Loucy (cell line): ENCODE results near the gene WASF2.

Experiments
- H2AFZ ChIP-seq: fragments of 200-600 bp; sonication (generic); 2 replicates; pipeline ENCODE4 v1.6.0; 2016; ENCODE audit warnings: antibody characterized with exemption, mild to moderate bottlenecking, low read length, moderate library complexity
- H3F3A ChIP-seq: fragments of 200-600 bp; 2 replicates; pipeline ENCODE4 v1.6.0; 2016; ENCODE audit warnings: antibody characterized with exemption, low read depth, mild to moderate bottlenecking
- H3K27me3 ChIP-seq: fragments of 200-600 bp; sonication (generic); 2 replicates; pipeline ENCODE4 v1.6.1; 2014; ENCODE audit warnings: low read length, mild to moderate bottlenecking; ENCODE audit not compliant: insufficient read depth, poor library complexity, severe bottlenecking
- H3K36me3 ChIP-seq: fragments of 200-600 bp; sonication (generic); 2 replicates; pipeline ENCODE4 v1.6.1; 2016; ENCODE audit warnings: low read length; ENCODE audit not compliant: insufficient read depth
- H3K4me1 ChIP-seq: fragments of 200-600 bp; sonication (generic); 2 replicates; pipeline ENCODE4 v1.5.1; 2014; ENCODE audit warnings: low read length, mild to moderate bottlenecking; ENCODE audit not compliant: insufficient read depth, poor library complexity, severe bottlenecking
- H3K4me2 ChIP-seq: fragments of 200-600 bp; sonication (generic); 2 replicates; pipeline ENCODE4 v1.6.0; 2014; ENCODE audit warnings: antibody characterized with exemption, low read length, low read depth, mild to moderate bottlenecking; ENCODE audit not compliant: poor library complexity, severe bottlenecking
- H3K4me3 ChIP-seq: fragments of 200-600 bp; sonication (generic); 2 replicates; pipeline ENCODE4 v1.5.1; 2014; ENCODE audit warnings: low read length, mild to moderate bottlenecking, mixed read lengths; ENCODE audit not compliant: poor library complexity, severe bottlenecking
- H3K79me2 ChIP-seq: fragments of 200-600 bp; sonication (generic); 2 replicates; pipeline ENCODE4 v1.6.1; 2014; ENCODE audit warnings: low read length; ENCODE audit not compliant: insufficient read depth
- H3K9ac ChIP-seq: fragments of 200-600 bp; sonication (generic); 2 replicates; pipeline ENCODE4 v1.6.0; 2014; ENCODE audit warnings: mild to moderate bottlenecking, low read depth, low read length, moderate library complexity; ENCODE audit not compliant: poor library complexity, severe bottlenecking
- H3K9me2 ChIP-seq: fragments of 200-600 bp; sonication (generic); replicated peaks from 2 replicates; pipeline ENCODE4 v1.6.1; 2016; ENCODE audit warnings: low read depth, low read length, mixed read lengths
- H3K9me3 ChIP-seq: fragments of 200-600 bp; sonication (generic); 2 replicates; pipeline ENCODE4 v1.6.1; 2014; ENCODE audit warnings: mild to moderate bottlenecking, antibody characterized with exemption, low read length, low read depth; ENCODE audit not compliant: insufficient read depth
- H4K20me1 ChIP-seq: fragments of 200-600 bp; sonication (generic); 2 replicates; pipeline ENCODE4 v1.6.0; 2014; ENCODE audit warnings: antibody characterized with exemption, low read length, mild to moderate bottlenecking; ENCODE audit not compliant: insufficient read depth, poor library complexity, severe bottlenecking
- CTCF ChIP-seq: fragments of 200-600 bp; sonication (generic); conservative IDR thresholded peaks from 2 replicates; pipeline ENCODE4 v1.5.1; 2014; ENCODE audit warnings: mild to moderate bottlenecking, antibody characterized with exemption, low read length
- EZH2phosphoT487 ChIP-seq: fragments of 200-600 bp; IDR thresholded peaks from 2 replicates; pipeline ENCODE4 v1.6.1; 2018; ENCODE audit warnings: antibody characterized with exemption, mild to moderate bottlenecking, moderate library complexity, borderline replicate concordance

The WASF2 gene

GRCh38 chr1:27427329-27427728 is 62.6 kb downstream of the WASF2 start:
- H2AFZ ChIP-seq: no peak overlapping the region
- no peaks in the 10 kb centered on the region for H3K9me2 ChIP-seq
- H3K9ac ChIP-seq: peak overlapping the region; percentile 74
- H3K36me3 ChIP-seq: peaks cover 27% of the 10 kb centered on the region; the same call in 1 of the 2 replicates
- H3K4me2 ChIP-seq: peak overlapping the region; percentile 80
- no peaks in the 10 kb centered on the region for H4K20me1 ChIP-seq
- H3K79me2 ChIP-seq: peaks cover 83% of the 10 kb centered on the region
- H3K4me3 ChIP-seq: peak overlapping the region; percentile 62
- H3F3A ChIP-seq: peaks cover 21% of the 10 kb centered on the region
- H3K9me3 ChIP-seq: no peaks in the 10 kb centered on the region
- H3K27me3 ChIP-seq: no peaks in the 10 kb centered on the region
- peaks cover 86% of the 10 kb centered on the region for H3K4me1 ChIP-seq
- TF ChIP-seq CTCF (no peak), EZH2phosphoT487 (no peak)

- Histone ChIP-seq H3K36me3 (peaks cover 35% of the 10 kb centered on the region; the same call in 1 of the 2 replicates), H3K4me3 (no peak overlapping the region), H2AFZ (no peak overlapping the region), H4K20me1 (no peaks in the 10 kb centered on the region), H3K27me3 (no peaks in the 10 kb centered on the region), H3K79me2 (peaks cover 78% of the 10 kb centered on the region), H3K9me2 (no peaks in the 10 kb centered on the region), H3K4me1 (peaks cover 64% of the 10 kb centered on the region), H3K4me2 (peak overlapping the region; percentile 10), H3F3A (peaks cover 14% of the 10 kb centered on the region), H3K9me3 (no peaks in the 10 kb centered on the region), H3K9ac (peak overlapping the region; percentile 31)
- TF ChIP-seq CTCF (no peak), EZH2phosphoT487 (no peak)
These were observed 66.3 kb downstream of the WASF2 start for GRCh38 chr1:27423709-27424108.

- H4K20me1 ChIP-seq: no peaks in the 10 kb centered on the region
- H3K27me3 ChIP-seq: no peaks in the 10 kb centered on the region
- peaks cover 41% of the 10 kb centered on the region for H3K79me2 ChIP-seq
- H3K9me3 ChIP-seq: no peaks in the 10 kb centered on the region
- TF ChIP-seq CTCF (no peak), EZH2phosphoT487 (no peak)
- H3K4me1 ChIP-seq: peaks cover 32% of the 10 kb centered on the region
- no peaks in the 10 kb centered on the region for H3K9me2 ChIP-seq
- no peak overlapping the region for H3K4me3 ChIP-seq
- 0 out of 2 replicates have a peak, but pooled peaks cover 6% of the 10 kb centered on the region for H3F3A ChIP-seq
- peaks cover 58% of the 10 kb centered on the region for H3K36me3 ChIP-seq
- H3K4me2 ChIP-seq: no peak overlapping the region
- no peak overlapping the region for H3K9ac ChIP-seq
- no peak overlapping the region for H2AFZ ChIP-seq
These were observed 71.4 kb downstream of the WASF2 start for GRCh38 chr1:27418326-27419185.
